Caco-2 (cell line): ENCODE measurements around the gene SH3BP5L. TPM values are rescaled to one million over a fixed set of nuclear protein-coding genes. Genes with fewer than 3 reads are reported as not detected.
A peak's percentile ranks its signal among the peaks of the same experiment; 100 is the strongest.

Experiments
- BruUV-seq: library from RNA; stranded (reverse); fragments of 400-500 nt; replicated peaks from 2 replicates; lab custom pipeline; 2021; lab: Mats Ljungman, UMichigan
- CTCF ChIA-PET: fragments of 300-600 bp; sonication (Branson Sonifier 250); formaldehyde crosslinking; loops from one replicate; lab custom pipeline; 2022; ENCODE audit warnings: antibody characterized with exemption; lab: Charles Lee
- POLR2A ChIA-PET: fragments of 300-600 bp; sonication (Branson Sonifier 250); formaldehyde crosslinking; loops from one replicate; lab custom pipeline; 2022; ENCODE audit warnings: antibody characterized with exemption; lab: Charles Lee
- DNase-seq, 2 experiments: peaks; one replicate each; pipeline versions ENCODE4 v3.0.0 to v3.0.0-alpha.2; 2020 to 2022
- H3K27me3 ChIP-seq: replicated peaks from 2 replicates; pipeline ENCODE4 v1.6.0; 2011; ENCODE audit warnings: low read length; ENCODE audit not compliant: control insufficient read depth, insufficient read depth
- H3K36me3 ChIP-seq: 2 replicates; pipeline ENCODE4 v1.5.1; 2011; ENCODE audit warnings: low read length; ENCODE audit not compliant: control insufficient read depth, insufficient read depth
- H3K4me1 ChIP-seq: fragments of 250-450 bp; sonication (Bioruptor Pico); 2 replicates; pipeline ENCODE4 v1.5.1; 2020; ENCODE audit warnings: mild to moderate bottlenecking
- H3K4me3 ChIP-seq: 2 replicates; pipeline ENCODE4 v1.5.1; 2011; ENCODE audit warnings: low read depth, mild to moderate bottlenecking, control low read depth, low read length
- H3K9me3 ChIP-seq: fragments of 250-450 bp; sonication (Bioruptor Pico); 2 replicates; pipeline ENCODE4 v1.5.1; 2020; ENCODE audit warnings: mild to moderate bottlenecking, moderate library complexity
- H3K27ac Mint-ChIP-seq: one replicate; pipeline ENCODE4 v1.8.0; 2022; ENCODE audit warnings: mixed read lengths; ENCODE audit not compliant: unreplicated experiment
- H3K27me3 Mint-ChIP-seq: one replicate; pipeline ENCODE4 v1.8.0; 2022; ENCODE audit warnings: mixed read lengths; ENCODE audit not compliant: insufficient read depth, unreplicated experiment
- H3K36me3 Mint-ChIP-seq: one replicate; pipeline ENCODE4 v1.8.0; 2022; ENCODE audit warnings: mild to moderate bottlenecking, mixed read lengths; ENCODE audit not compliant: insufficient read depth, unreplicated experiment
- H3K4me1 Mint-ChIP-seq: one replicate; pipeline ENCODE4 v1.8.0; 2022; ENCODE audit warnings: low read depth, mixed read lengths; ENCODE audit not compliant: unreplicated experiment
- H3K4me3 Mint-ChIP-seq: one replicate; pipeline ENCODE4 v1.8.0; 2022; ENCODE audit warnings: mild to moderate bottlenecking, moderate library complexity, mixed read lengths; ENCODE audit not compliant: unreplicated experiment
- H3K9me3 Mint-ChIP-seq: one replicate; pipeline ENCODE4 v1.8.0; 2022; ENCODE audit warnings: mixed read lengths; ENCODE audit not compliant: unreplicated experiment
- intact Hi-C: fragments of 100-400 bp; cut with micrococcal nuclease; formaldehyde crosslinking; loops from one replicate; pipeline ENCODE4 v1.10.0; 2022; ENCODE audit not compliant: unreplicated experiment
- total RNA-seq: library from RNA; stranded (reverse); gene quantifications from 2 replicates; pipeline ENCODE4 v1.2.3, GENCODE V29; 2022
- TF ChIP-seq, protein P1 (sequence below), 2 experiments: fragments of 200-600 bp in 1 of 2; IDR thresholded peaks; 1 replicate in 1 of 2; 2 replicates in 1 of 2; pipeline versions ENCODE4 v1.5.1 to v1.8.0; 2011 to 2022; ENCODE audit warnings: antibody characterized with exemption in 1 of 2, control low read depth in 1 of 2, inconsistent platforms in 1 of 2, low read depth in 1 of 2, low read length in 1 of 2, mild to moderate bottlenecking in 1 of 2, moderate library complexity in 1 of 2; ENCODE audit not compliant: insufficient read depth in 1 of 2, severe bottlenecking in 1 of 2, unreplicated experiment in 1 of 2

Gene SH3BP5L
- total RNA-seq, 1 experiment from 2014 or later = 21.3 TPM

DNA sequence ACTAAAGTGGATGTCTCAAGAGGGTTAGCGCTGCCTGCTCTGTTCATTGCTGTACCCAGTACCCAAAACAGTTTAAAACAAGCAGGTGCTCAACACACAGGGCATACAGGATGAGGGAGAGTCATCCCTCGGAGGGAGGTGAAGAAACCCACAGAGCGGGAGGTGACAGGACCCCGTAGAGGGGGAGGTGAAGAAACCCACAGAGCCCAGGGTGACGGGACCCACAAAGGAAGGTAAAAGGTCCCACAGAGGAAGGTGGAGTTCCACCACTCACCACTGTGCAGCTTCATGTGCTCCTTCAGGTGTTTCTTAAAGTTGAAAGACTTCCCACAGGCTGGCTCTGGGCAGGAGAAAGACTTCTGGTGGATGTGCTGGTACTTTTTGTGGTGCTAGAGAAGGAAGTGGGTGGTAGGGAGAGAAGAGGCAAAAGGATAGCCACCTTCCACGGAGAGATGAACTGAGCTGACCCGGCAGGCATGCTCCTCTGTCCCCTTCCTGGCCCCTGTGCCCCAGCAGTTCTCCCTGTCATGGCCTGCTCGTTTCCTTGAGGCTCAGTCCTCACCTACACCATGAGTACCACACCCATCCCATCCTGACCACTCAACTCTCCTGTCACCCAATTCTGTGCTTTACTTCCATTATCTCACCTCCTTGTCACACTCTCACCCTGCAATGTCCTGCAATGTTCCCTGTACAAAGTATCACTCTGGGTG lies 28.1 kb upstream of the SH3BP5L start:
- DNase-seq = no peak

DNA sequence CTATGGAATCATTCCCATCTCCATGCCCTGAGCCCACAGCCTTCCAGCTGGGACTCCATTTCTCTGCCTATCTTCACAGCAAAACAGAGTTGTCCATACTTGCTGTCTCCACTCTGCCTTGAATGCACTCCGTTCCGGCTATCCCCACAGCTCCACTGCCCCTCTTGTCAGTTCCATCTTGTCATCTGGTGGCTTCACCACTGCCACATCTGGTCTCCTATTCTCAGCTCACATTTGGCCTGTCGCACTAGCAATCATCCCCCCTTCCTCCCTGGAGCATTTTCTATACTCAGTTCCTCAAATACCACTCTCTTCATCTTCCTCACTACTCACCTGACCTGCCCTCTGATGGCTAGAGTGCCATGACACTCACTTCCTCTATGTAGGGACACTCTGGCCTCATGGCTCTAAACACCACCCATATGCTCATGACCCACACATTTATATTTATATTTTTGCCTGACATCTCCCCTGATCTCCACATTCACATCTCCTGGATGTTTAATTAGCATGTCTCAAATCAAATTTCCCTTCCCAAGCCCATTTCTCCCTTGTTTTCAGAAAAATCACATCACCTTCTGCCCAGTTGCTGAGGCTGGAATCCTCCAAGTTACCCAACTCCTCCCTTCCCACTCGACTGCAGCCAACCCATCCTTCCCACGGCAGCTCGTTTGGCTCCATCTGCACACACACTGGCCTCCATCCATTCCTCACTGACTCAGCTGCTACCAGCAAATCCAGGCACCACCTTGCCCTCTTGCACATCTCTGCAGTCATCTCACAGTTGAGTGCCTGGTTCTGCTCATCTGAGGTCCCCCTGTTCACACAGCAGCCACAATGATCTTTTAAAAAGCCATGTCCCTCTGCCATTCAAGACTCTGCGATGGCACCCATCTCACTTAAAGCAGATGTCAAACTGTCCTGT lies 27.0 kb upstream of the SH3BP5L start:
- Histone ChIP-seq H3K36me3 (no peaks in the 10 kb centered on the region; the same call in none of the 2 replicates), H3K27me3 (no peaks in the 10 kb centered on the region), H3K9me3 (no peaks in the 10 kb centered on the region), H3K4me1 (peaks cover 10% of the 10 kb centered on the region), H3K4me3 (no peak overlapping the region)
- POLR2A ChIA-PET = no interaction called here
- H3K27ac Mint-ChIP-seq = no peak overlapping the region
- DNase-seq = no peak
- no peak overlapping the region for H3K4me3 Mint-ChIP-seq
- H3K9me3 Mint-ChIP-seq = no peaks in the 10 kb centered on the region
- TF ChIP-seq, protein P1, sequence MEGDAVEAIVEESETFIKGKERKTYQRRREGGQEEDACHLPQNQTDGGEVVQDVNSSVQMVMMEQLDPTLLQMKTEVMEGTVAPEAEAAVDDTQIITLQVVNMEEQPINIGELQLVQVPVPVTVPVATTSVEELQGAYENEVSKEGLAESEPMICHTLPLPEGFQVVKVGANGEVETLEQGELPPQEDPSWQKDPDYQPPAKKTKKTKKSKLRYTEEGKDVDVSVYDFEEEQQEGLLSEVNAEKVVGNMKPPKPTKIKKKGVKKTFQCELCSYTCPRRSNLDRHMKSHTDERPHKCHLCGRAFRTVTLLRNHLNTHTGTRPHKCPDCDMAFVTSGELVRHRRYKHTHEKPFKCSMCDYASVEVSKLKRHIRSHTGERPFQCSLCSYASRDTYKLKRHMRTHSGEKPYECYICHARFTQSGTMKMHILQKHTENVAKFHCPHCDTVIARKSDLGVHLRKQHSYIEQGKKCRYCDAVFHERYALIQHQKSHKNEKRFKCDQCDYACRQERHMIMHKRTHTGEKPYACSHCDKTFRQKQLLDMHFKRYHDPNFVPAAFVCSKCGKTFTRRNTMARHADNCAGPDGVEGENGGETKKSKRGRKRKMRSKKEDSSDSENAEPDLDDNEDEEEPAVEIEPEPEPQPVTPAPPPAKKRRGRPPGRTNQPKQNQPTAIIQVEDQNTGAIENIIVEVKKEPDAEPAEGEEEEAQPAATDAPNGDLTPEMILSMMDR (IDR thresholded peaks at IDR 0.05; ENCODE audit: insufficient read depth in 1 of 2, low read depth in 1 of 2, low read length in 1 of 2, severe bottlenecking in 1 of 2, unreplicated experiment in 1 of 2) = no peak
- H3K27me3 Mint-ChIP-seq = no peaks in the 10 kb centered on the region
- CTCF ChIA-PET = no interaction called here
- no TSS peak for BruUV-seq
- no peaks in the 10 kb centered on the region for H3K4me1 Mint-ChIP-seq
- intact Hi-C loops = no loop called here
- H3K36me3 Mint-ChIP-seq = peaks cover 18% of the 10 kb centered on the region

More for the DNA sequence above, 28.1 kb upstream of the SH3BP5L start:
- no TSS peak for BruUV-seq
- Histone ChIP-seq H3K4me3 (no peak overlapping the region), H3K4me1 (peaks cover 10% of the 10 kb centered on the region), H3K27me3 (no peaks in the 10 kb centered on the region), H3K36me3 (no peaks in the 10 kb centered on the region; the same call in 1 of the 2 replicates), H3K9me3 (no peaks in the 10 kb centered on the region)
- no peaks in the 10 kb centered on the region for H3K4me1 Mint-ChIP-seq
- H3K9me3 Mint-ChIP-seq = no peaks in the 10 kb centered on the region
- ChIA-PET POLR2A (no interaction called here), CTCF (no interaction called here)
- H3K27me3 Mint-ChIP-seq = no peaks in the 10 kb centered on the region
- H3K27ac Mint-ChIP-seq = peak overlapping the region; percentile 64
- TF ChIP-seq, protein P1 (IDR thresholded peaks at IDR 0.05; ENCODE audit: insufficient read depth in 1 of 2, low read depth in 1 of 2, low read length in 1 of 2, severe bottlenecking in 1 of 2, unreplicated experiment in 1 of 2) = no peak
- peaks cover 24% of the 10 kb centered on the region for H3K36me3 Mint-ChIP-seq
- H3K4me3 Mint-ChIP-seq = no peak overlapping the region
- intact Hi-C loops = no loop called here

DNA sequence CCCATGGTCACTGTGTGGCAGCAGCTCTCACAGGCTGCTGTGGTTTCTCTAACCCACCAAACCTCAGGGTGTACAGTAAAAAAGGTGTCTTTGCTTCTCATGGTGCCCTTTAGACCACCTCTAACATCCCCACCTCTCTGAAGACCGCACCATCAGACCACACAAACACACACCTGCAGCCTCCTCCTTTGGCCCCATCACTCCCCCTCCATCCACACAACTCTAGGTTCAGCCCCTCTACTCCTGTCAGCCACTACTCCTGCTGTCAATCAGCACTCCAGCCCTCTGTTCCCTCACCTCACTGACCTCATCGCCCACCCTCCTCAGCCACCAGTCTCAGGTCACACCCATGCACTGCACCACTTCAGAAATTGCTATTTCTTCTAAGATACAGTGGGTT lies 25.7 kb upstream of the SH3BP5L start:
- ChIA-PET CTCF (interaction anchor here (0.7 kb wide), 1 partner anchor 13 kb away, joined by 4 read pairs; no protein-coding TSS in a partner anchor), POLR2A (no interaction called here)
- Mint-ChIP-seq H3K36me3 (peaks cover 24% of the 10 kb centered on the region), H3K27me3 (no peaks in the 10 kb centered on the region), H3K4me3 (no peak overlapping the region), H3K27ac (no peak overlapping the region), H3K4me1 (no peaks in the 10 kb centered on the region), H3K9me3 (no peaks in the 10 kb centered on the region)
- no peaks in the 10 kb centered on the region; the same call in none of the 2 replicates for H3K36me3 ChIP-seq
- intact Hi-C loops = no loop called here
- H3K4me1 ChIP-seq = no peaks in the 10 kb centered on the region
- BruUV-seq = no TSS peak
- DNase-seq = no peak
- no peaks in the 10 kb centered on the region for H3K27me3 ChIP-seq
- TF ChIP-seq, protein P1 (IDR thresholded peaks at IDR 0.05; ENCODE audit: insufficient read depth in 1 of 2, low read depth in 1 of 2, low read length in 1 of 2, severe bottlenecking in 1 of 2, unreplicated experiment in 1 of 2) = no peak
- H3K9me3 ChIP-seq = no peaks in the 10 kb centered on the region
- no peak overlapping the region for H3K4me3 ChIP-seq
